Right lung (tissue), 5 donors: ENCODE results near the gene PLB1. TPM values are rescaled to one million over a fixed set of nuclear protein-coding genes. Genes with fewer than 3 reads are reported as not detected.

Source experiments
- DNase-seq, 2 donors: peaks; one replicate each; pipeline ENCODE4 v3.0.0-alpha.2; 2013
- polyA plus RNA-seq, 5 donors: library from polyadenylated mRNA; unstranded; fragments of 120-200 nt; gene quantifications; one replicate each; pipeline versions ENCODE4 v1.2.1 to v1.2.3, GENCODE V29; 2013; ENCODE audit warnings: inconsistent platforms in 1 of 5, low replicate concordance in 1 of 5; ENCODE audit not compliant: insufficient read length in 5 of 5, insufficient read depth in 1 of 5

PLB1 gene
- polyA plus RNA-seq, 5 donors = 1.2 to 2.1 (median 1.7) TPM

DNA sequence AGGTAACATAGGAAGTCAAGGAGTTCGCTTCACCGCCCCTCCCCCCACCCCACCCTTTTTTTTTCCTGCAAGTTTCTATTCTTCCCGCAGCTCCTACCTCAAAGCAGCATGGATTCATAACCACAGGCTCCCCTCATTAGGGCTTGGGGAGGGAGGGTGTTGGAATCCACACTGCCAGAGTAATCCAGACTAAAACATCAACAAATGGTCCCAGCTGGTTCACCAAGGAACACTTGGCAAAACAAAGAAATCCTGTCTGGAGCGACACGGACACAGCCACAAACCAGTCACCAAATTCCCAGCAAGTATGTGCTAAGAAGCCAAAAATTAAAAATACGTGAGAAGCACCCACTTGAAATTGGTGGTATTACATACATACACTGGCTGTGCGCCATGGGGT is 148.9 kb downstream of the PLB1 start:
- no peak for DNase-seq

DNA sequence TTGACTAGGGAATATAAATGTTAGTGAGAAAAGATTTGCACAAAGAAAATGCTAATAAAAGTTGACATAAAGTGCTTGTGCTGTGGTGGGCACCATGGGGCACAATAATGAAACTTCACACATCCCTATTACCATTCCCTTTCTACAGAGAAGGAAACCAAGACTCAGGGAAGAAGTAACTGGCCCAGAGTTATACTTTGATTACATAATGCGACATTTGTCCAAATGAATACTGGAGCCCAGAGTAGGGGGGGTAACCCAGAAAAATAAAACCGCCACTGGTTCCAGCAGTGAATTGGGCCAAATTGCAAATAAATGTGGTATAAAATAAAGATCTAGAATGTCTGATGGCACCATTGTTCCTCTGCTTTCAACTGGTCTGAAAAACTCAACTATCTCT is 149.7 kb downstream of the PLB1 start:
- no peak for DNase-seq

DNA sequence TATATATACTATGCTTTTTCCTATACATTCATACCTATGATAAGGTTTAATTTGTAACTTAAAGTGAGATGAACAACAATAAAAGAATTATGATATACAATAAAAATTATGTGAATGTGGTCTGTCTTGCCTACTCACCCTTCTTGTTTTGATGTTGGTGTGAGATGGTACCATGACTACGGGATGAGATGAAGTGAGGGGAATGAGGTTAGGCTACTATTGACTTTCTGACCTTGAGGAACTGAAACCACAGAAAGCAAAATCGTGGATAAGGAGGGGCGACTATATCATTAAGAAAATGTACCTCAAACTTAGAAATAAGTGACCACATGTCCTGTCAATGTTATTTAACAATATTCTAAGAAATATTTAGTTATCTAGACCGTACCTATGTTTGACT is 151.8 kb downstream of the PLB1 start:
- no peak for DNase-seq

DNA sequence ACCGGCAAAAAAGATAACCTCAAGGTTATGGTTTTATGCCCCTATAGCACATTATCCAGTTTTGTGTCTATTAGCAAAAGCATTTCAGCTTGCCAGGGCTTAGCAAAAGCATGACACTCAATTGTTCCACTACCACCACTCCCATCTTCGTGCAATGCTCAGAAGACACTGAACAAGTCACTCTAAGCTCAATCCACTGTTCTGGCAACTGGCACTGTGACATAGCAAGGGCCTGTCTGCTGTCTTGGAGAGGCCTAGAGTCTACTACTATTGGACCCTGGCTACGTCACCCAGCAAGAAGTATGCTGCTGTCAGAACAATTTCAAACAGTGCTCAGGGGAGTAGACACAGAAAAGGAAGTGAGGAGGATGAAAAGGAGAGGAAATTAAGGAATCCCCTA is 152.3 kb downstream of the PLB1 start:
- DNase-seq = no peak

DNA sequence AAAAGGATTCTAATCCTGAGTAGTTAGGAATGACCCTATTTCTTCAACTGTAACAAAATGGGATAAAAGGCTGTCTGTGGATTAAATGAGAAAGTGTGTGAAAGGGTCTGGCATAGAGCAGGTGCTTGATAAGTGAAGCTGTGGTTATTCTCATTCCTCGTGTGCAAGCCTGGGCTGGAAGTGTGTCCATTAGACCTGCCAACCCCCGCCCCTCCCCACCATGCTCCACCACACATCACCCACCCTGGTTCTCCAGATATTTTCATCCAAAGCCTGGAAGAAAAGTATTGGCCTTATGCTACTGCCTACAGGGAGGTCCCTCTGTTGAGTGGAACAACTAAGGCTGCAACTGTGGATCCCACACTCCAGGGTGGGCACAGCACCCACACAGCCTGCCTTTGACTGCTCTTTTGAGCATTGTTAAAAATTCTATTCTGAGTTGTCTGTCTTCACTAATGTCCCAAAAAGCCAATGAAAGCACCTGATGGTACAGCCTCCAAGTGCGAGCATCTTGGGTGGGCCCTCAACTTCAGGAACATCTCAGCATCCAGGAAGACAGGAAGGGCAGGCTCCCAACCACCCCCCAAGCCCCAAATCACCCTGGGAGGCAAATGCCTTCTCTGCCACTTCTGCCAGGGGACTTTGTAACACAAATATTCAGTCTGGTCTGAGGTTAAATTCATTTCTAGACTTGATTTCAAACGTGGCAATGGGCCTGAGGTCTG is 153.0 kb downstream of the PLB1 start:
- no peak for DNase-seq

DNA sequence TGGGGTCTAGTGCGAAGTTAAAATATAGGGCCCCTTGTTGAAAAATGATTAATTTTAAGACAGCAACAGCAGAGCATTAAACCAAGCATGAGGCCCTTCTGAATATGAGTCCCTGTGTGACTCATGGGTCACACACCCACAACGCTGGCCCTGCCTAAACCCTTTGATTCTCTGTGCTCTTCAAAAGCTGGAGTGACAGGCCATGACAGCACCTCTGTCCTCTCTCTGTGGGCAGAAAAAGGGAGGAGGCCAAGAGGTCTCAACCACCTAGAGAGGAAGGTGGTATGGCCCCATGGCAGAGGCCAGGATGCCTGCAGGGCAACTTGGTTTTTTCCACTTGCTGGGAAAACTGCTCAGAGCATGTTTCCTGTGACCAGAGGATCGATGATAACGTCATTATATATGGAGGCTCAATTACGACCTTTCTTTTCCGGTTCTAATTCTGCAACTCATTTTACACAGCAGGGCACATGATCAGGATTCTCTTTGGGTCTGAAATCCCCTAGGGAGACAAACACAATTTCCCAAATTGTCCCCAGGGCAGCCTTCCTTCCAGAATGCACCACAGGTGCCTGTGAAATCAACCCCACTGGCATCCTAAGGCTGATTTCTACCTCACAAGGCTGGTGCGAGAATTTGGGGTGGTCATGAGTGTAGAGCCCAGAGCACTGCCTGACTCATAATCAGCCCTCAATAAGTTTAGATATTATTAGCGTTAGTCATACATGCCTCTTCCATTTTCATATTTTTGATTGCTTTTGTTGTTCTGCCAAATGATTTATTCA is 153.8 kb downstream of the PLB1 start:
- no peak for DNase-seq

DNA sequence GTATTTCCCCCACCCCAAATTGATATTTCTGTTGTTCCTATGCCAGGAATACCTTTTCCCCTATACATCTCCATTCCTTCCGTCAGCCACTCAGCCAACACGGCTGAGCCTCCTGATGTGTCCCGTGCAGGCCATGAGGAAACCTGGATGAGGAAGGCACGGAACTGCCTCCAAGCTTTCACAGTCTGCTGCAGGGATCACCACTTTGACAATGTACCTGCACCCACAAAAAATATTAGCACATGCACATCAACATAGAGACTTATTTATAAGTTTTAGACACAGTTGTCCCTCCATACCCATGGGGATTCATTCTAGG is 154.4 kb downstream of the PLB1 start:
- no peak for DNase-seq

DNA sequence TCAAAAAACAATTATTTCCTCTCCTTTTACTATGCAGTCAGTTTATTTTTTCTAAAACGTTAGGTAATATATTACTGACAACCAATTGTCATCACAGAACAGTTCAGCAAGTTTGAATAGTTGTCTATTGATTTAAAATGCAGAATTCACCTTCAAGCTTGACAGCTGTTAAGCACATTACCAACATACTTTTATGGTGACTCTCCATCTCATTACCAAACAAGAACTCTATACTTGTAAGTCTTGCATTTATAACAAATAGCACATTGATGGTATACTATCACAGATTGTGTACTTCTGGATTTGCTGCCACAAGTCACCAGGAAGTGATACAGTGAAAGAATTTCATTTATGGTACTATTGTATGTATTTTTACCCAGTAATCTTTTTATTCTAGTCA is 156.4 kb downstream of the PLB1 start:
- no peak for DNase-seq

DNA sequence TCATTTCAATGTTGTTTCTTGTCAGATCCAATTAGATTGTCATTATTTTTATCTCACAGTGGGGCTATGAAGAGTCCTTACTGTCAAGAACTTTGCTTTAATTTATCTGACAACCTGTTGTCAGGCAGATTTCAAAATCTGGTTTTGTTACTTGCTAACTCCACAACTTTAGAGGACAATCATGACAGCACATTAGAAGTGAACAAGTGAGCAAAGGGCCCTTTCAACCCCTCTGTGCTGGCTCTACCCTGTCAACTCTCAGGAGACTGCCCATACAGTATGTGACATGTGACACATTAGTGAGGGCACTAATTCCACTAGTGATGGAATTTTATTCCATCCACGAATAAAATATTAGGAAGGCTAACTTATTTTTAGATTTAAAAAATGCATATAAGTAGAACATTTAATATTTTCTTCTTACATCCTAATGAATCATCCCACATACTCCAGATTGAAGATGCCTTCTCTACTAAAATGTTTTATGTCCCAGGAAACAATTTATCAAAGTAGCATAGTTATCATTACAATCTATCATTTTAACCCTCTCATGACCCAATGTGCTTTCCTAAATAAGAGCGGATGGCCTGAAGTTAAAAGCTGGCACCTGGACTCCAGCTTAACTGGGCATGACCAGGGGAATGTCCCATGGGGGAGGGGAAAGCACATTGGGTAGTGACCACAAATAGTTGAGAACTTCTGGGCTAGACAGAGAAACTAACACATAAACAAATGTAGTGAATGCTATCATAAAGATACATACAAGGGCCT is 158.2 kb downstream of the PLB1 start:
- no peak for DNase-seq

DNA sequence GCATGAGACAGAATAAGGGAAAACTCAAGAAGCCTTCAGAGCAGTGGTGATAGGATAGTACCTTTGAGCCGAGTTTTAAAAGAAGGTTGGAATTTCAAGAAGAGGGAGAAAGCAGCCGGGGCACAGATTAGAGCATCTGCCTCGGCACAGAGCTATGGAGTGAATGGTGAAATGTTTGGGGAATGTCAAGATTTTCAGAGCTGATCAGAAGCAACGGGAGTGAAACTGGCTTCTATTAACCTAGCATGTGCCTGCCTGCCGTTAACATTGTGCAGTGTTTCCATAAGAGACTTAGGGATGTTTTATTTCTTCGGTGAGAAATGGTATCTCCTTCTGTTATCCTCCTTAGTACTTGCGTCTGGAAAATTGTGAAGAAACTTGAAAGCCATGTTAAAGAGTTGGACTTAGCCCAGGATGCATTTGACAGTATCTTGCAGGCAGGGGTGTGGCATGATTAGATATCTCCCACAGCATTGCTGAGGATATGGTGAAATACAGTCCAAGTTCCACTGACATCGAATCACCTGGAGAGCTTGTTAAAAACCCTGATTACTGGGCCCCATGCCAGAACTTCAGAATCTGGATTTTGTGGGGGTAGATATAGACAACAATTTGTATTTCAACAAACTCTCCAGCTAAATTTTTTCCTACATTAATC is 158.9 kb downstream of the PLB1 start:
- DNase-seq = no peak

DNA sequence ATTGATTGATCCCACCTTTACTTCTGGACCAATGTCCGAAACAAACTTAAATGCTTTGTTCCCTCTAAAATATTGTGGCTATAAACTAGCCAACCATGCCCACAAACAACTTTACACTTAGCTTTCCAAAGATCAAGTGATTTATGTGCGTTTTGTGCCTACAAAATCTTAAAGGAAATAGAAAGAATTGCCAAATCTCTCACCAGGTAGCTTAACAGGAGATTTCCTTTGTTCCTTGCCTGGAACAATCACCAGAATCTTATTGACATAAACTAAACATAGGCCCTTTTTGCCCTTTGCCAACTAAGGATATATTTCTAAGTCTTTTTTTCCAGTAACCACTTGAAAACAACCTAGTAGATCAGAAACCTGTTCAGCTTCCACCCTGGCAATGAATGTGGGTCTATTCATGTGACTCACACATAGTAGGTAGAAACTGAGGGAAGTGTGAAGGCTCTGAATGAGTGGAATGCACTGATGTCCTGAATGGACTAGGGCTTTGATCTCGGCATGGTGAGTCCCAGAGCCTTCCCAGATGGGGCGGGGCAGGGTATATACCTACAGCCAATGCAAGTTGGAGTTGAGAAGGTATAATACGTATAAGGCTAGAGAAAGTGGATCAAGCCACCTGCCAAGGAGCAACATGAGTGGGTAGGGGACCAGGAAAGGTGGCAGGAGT is 161.2 kb downstream of the PLB1 start:
- DNase-seq = no peak

DNA sequence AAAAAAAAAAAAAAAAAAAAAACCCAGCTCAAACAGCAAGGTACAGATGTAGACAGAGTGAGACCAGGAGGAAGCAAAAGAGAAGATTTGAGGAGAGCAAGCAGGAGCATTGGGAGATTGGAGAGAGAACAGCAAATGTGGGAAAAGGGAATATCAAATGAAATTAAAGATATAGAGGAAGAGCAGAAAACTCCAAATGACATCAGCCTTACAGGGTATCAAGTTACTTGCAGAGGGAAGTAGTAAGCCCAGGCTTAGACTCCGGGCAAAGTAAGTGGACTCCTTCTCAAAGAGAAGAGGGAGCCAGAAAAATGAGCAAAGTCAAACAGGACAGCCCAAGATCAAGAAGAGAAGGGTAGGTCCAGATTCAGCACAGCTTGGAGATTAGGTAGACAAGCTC is 162.5 kb downstream of the PLB1 start:
- DNase-seq = no peak

DNA sequence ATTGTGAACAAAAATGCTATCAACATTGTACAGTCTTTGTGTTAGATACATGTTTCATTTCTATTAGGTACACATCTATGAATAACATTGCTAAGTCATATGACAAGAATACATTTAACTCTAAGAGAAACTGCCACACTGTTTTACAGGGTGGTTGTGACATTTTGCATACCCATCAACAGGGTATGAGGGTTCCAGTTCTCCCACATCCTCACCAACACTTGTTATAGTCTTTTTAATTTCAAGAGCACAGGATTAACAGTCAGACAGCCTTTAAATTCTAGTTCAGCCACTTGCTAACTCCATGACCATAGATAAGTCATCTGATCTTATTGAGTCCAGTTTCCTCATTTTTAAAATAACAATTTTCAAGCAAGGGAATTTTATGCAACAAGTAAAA is 163.3 kb downstream of the PLB1 start:
- no peak for DNase-seq

DNA sequence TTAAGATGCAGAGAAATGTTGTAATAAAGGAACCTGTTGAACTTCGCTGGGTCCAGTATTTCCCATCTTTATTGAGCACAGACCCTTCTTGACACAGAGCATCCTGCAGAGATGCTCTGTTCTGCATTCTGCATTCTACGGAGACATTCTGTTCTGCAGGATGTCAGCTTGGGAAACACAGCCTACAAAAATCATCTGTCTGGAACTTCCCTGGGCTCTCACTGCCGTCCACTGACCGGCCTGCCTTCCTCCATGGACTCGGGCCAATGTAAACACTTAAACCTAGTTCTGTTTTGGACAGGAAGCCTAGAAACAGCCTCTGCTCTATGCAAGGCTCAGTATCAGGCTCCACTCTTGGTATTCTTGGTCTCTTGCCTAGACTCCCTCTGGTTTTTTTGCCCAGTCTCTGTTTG is 165.7 kb downstream of the PLB1 start:
- no peak for DNase-seq

DNA sequence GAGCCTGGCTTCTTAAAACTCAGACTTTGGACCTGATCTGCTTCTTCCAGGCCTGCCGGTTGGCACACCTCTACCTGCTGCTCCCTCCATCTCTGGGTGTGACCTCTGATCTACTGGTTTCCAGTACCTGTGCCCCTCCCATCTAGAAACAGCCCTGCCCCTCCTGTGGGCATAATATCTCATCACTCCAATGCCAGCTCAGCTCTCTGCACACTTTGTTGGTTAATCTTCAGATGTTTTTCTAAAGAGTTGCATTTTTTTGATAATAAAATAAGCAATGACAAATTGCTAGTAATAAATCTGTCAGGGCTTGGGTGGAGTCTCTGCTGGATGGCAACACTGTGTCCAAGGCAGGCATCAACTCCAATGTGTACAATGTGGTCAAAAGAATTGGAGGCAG is 166.2 kb downstream of the PLB1 start:
- no peak for DNase-seq

DNA sequence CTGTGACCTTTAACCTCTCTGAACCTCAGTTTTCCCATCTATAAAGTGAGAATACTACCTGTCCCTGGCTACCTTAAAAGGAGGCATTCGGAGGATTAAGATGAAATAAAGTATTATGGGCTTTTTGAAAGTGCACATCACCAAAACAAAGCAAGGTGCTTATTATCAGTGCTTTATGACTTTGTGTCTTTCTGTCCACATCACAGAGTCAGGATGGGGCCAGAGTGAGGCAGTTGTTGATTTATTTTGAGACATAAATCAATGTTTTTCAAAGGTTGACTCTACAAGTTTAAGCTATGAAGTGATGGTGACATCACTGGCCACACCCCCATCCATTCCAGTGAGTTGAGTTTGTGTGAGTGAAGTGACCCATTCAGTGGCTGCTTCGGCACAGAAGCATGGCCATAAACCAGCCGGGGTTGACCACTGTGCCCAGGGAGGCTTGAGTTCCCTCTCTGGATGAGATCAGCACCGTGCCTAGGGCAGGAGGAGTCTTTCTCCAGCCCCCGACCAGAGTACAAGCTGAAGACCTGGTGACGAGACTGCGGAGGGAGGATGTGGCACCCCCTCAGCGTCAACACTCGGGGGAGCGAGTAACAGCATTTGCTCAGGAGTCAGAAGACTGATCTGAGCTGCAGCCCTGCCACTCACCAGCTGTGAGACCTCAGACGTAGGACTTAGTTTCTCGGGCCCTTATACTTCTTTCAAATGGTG is 166.8 kb downstream of the PLB1 start:
- no peak for DNase-seq

DNA sequence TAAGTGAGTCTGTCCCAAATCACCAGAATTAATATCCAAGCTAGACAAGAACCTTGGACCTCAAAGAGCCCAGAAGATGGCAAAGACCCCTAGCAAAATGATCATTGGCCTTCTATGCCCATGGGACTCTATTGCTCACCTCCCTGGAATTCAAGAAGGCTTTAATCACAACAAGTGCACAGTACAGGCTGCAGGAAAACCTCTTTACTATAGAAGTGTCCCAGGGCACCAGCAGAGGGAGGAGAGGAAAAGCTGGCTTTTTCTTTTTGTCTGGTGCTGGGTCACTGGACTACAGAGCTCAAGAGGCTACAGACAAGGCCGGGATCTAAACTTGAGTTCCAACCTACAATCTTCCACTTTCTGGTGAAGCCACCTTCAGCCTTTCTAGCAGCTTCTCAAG is 167.5 kb downstream of the PLB1 start:
- no peak for DNase-seq

DNA sequence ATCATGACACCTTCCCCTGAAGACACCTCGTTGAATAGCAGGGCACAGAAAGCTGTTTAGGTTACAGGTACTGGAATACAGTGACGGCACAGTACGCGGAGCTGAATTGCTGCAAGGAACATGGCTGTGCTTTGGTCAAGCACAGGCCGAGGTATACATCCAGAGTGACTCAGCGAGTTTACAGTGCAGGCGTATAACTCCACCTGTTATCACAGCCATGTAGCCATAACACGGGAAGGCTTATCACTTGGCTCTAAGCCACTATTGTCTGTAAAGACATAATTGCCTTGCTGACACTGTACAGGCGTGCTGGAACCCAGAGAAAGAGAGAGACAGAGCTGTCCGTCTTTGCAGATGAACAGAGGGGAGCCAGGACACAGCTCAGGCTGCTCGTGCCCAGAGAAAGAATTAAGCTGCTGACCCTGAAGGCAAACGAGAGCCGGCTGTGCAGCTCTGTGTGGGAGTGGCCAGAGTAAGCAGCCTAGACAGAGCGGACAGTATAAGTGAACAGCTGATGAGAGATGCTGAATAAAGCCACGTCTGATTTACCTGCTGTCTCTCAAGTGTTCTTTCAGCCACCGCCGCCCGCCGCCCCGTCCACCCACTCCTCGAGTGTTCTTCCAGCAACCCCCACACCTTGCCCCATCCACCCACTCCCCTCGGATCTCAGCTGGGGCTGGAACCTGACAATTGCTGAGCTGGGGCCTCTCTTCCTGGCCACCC is 168.4 kb downstream of the PLB1 start:
- DNase-seq = no peak

DNA sequence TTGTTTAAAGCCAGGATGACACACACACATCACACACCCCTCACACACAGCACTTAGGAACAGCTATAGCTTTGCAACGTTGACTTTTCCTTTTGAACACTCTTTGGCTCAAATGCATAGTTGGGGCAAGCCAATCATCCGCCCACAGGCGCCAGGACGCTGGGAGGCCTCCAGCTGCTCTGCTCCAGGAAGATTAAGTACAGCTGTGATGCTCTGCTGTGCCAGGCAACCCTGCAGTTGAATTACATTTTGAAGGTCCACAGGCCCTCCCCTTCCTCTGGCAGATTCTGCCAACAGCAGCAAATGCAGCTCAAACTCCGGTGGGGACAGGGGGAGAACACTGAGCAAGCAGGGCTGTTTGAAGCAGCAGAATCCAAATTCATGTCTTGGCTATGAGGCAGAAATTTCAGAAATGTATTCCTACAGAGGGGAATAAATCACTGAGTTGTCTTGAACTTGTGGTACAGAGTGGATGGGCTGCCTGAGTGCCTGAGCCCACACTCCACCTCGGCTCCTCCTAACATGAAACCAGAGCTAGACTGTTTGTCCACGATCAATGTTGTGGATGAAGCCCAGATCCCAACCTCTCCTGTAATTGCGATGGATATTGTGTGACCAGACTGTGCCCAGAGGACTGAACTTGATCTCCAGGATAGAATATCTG is 169.3 kb downstream of the PLB1 start:
- peak; percentile 82 to 87 for DNase-seq
